ENCODE data around the gene SUGCT.

SUGCT gene

DNA sequence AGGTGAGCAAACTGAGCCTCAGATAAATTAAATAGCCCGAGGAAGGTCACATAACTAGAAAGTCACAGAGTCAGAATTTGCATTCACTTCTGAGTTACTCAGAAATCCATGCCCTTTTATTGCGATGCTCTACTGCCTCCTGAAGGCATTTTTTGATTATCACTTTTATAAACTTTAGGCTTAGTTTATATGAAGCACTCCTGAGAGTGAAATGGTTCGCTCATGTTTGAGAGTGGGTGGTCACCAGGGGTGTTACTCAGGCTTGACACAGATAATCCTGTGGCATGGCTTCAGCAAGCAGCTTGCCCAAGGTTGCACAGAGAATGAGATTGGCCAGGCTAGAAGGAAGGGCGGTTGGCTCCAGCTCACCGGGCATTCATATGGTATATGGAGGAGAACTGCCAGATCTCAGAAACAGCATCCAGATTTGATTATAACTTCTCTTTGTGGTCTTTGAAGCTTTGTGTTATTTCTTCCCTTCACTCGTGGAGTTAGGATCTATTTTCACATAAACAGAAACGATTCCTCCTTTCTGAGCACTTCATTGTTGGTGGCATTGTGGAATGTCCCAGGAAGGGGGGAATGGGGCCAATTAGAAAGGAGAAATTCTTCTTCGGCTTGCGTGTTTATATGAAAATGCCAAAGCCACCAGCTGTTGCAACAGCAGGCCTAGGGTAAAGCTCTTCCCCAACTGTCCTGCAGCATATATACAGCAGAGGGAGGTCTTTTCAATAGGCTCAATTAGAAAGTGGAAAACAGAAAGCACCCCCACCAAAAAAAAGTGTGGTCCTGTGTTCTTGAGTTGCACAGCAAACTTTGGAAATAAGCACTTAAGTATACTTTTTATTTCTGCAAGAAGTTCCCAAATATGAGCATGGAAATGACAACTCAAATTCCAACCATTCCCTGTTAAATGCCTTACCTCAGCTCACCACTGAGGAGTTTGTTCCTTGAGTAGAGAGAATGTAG is 628.8 kb downstream of the SUGCT start:
- no peak for DNase-seq (ENCODE audit: low read depth)
- TF ChIP-seq, protein P1, sequence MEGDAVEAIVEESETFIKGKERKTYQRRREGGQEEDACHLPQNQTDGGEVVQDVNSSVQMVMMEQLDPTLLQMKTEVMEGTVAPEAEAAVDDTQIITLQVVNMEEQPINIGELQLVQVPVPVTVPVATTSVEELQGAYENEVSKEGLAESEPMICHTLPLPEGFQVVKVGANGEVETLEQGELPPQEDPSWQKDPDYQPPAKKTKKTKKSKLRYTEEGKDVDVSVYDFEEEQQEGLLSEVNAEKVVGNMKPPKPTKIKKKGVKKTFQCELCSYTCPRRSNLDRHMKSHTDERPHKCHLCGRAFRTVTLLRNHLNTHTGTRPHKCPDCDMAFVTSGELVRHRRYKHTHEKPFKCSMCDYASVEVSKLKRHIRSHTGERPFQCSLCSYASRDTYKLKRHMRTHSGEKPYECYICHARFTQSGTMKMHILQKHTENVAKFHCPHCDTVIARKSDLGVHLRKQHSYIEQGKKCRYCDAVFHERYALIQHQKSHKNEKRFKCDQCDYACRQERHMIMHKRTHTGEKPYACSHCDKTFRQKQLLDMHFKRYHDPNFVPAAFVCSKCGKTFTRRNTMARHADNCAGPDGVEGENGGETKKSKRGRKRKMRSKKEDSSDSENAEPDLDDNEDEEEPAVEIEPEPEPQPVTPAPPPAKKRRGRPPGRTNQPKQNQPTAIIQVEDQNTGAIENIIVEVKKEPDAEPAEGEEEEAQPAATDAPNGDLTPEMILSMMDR (conservative IDR thresholded peaks at IDR 0.05; ENCODE audit: low read depth, low read length): no peak
- no peak overlapping the region for H3K4me3 ChIP-seq (ENCODE audit: low read length)

DNA sequence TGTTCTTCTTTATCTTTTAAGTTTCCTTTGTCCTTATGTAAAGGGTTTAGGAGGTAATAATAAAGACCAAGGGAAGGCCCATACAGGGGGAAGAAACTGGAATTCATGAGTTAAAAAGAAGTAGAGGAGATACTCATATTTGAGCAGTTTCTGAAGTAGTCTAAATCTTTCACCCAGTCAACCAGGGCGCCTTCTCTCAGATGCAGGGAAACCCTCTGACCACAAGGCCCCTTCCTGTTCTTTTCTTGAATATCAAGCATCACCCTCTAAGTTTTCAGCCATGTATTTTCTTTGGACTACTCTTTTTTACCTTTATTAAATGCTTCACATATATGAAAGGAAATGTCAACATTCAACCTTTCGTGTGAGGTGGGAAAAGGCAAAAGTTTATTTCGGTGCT is 630.8 kb downstream of the SUGCT start:
- H3K4me3 ChIP-seq (ENCODE audit: low read length): no peak overlapping the region
- TF ChIP-seq, protein P1 (conservative IDR thresholded peaks at IDR 0.05; ENCODE audit: low read depth, low read length): no peak
- no peak for DNase-seq (ENCODE audit: low read depth)

DNA sequence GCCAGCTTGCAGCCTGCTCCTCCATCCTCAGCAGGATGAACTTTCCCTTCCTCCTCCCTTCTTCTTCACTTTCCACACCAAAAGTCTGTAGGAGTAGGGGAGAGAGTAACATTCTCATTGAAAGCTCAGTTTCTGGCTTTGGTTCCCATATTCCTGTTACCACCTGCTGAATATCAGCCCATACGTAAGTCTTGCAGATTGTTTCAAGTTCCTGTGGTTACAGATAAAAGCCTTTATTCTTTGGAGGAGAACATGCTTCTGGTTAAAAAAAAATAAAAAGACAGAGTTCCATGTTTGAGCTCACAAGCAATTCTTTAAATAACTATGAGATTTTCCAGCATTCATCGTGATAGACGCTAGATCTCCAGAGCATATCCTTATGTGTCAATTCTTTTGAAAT is 637.3 kb downstream of the SUGCT start:
- no peak overlapping the region for H3K4me3 ChIP-seq (ENCODE audit: low read length)
- TF ChIP-seq, protein P1 (conservative IDR thresholded peaks at IDR 0.05; ENCODE audit: low read depth, low read length): no peak
- no peak for DNase-seq (ENCODE audit: low read depth)

DNA sequence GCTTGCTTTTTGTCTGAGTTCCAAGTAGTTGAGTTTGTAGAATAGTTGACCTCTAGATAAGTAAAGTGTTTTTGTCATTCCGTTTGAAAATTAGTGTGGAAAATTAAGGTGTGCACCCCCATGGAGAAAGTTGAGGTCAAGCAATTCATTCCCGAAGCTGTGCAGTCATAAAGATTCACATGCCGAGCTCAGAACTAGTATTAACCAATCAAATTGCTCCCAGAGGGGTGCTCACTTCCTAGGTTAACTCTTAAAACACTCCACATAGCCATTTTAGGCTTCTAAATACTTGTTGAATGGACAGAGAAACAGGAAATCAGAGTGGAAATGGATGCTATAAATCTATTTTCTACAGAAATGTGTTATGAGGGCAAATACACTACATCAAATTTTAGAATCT is 638.9 kb downstream of the SUGCT start:
- no peak for DNase-seq (ENCODE audit: low read depth)

DNA sequence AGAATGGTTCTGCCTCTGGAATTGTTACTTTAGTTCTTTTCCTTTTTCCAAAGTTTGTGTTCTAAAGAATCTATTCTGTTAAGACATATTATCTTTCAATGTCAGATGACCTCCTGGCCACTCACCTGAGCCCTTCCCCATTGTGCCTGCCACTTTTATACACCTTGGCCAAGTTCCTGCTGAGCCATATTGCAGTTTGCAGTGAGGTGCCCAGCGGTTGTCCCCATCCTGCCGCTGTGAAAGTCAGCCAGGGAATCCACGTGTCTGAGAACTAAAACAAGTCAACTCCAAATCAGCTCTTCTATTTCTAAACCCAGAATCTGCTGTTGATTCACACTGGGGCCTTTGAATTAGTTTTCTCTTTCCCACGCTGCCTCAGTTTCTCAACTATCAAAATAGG is 641.1 kb downstream of the SUGCT start:
- TF ChIP-seq, protein P1 (conservative IDR thresholded peaks at IDR 0.05; ENCODE audit: low read depth, low read length): no peak
- no peak for DNase-seq (ENCODE audit: low read depth)
- no peak overlapping the region for H3K4me3 ChIP-seq (ENCODE audit: low read length)

More for the DNA sequence above, 638.9 kb downstream of the SUGCT start:
- TF ChIP-seq, protein P1 (conservative IDR thresholded peaks at IDR 0.05; ENCODE audit: low read depth, low read length): no peak
- H3K4me3 ChIP-seq (ENCODE audit: low read length): no peak overlapping the region

DNA sequence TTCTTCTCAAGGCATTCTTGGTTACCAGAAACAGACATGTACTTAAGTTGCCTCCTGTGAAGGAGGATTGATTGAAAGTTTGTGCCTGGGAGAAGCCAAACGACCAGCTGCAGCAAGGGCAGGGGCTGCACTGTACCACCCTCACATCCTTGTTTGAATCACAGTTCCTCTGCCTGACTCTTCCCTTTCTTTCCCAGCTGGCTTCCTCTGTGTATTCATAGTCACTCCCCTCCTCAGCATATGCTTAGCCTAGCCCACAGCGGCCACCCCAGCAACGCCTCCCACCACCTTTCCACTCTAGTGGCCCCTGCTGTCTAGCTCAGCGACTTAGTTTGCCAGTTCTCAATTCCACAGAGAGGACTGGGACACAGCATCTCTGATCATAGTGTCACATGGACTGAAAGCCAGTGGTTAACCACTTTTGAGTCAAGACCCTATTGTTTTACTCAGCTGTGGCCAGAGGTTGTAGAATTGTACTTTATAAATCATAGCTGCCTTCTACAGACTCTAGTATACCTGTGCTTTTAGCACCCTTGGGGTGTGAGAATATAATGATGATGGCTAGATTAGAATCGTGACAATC is 643.0 kb downstream of the SUGCT start:
- H3K4me3 ChIP-seq (ENCODE audit: low read length): no peak overlapping the region
- DNase-seq (ENCODE audit: low read depth): no peak
- TF ChIP-seq, protein P1 (conservative IDR thresholded peaks at IDR 0.05; ENCODE audit: low read depth, low read length): no peak

Measured in retinal pigment epithelial cell (primary cell).